GM12874 (cell line): Measurements from ENCODE around the gene CD40.

Source experiments
- CTCF ChIP-seq: IDR thresholded peaks from 2 replicates; pipeline ENCODE4 v1.5.1; 2011; ENCODE audit warnings: low read depth, mild to moderate bottlenecking, control low read depth, low read length, moderate library complexity; ENCODE audit not compliant: insufficient read depth

Gene CD40

GRCh38 chr20:46117704-46118467 lies at the start of gene CD40:
Gene CD40, plus strand, starts transcription at chr20:46118314. Its CDS starts 30 bp downstream, at chr20:46118344.
- no peak for TF ChIP-seq CTCF

DNA sequence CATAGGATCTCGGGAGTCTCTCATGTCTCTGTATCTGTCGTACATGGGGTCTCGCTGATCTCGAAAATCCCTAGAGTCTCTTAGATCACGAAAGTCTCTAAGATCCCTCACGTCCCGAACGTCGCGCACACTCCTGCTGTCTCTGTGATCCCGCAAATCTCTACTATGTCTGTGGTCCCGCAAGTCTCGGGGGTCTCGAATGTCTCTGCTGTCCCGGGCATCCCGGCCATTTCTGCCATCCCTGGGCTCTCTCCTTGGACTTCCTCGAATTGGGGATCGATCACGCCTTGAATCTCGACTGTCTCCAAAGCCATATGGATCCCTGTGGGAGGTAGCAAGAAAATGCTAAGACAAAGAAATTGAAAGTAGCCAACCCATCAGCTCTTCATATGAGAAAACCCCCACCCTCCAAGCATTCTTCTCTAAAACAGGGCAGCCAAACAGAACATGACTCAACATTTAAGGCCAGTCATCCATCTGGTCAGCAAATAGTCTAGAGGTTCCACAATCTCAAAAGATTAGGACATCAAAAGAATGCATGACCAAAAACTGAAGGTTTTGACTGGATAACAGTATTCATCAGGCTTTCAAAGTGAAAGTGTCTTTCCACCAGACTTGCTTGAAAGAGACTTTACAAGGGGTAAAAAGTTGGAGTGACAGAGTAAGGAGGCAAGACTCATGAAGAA lies 47.8 kb upstream of the CD40 start:
- TF ChIP-seq CTCF, result no peak

DNA sequence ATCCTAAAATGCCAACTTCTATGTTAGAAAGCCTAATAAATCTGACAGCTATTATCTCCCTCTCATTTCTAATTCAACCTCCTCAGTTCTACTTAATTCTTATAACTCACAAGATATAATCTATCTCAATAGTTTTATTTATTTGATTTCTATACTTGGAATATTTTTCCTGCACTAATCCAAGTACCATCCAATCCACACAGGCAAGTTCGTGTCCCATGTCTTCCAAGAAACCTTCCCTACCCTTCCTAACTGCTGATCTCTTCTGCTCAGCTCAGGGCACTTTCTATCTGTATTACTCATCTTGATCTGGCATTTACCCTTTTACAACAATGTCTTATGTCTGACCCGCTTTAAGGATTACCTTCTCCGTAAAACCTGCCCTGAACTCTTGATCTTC lies 46.5 kb upstream of the CD40 start:
- no peak for TF ChIP-seq CTCF

DNA sequence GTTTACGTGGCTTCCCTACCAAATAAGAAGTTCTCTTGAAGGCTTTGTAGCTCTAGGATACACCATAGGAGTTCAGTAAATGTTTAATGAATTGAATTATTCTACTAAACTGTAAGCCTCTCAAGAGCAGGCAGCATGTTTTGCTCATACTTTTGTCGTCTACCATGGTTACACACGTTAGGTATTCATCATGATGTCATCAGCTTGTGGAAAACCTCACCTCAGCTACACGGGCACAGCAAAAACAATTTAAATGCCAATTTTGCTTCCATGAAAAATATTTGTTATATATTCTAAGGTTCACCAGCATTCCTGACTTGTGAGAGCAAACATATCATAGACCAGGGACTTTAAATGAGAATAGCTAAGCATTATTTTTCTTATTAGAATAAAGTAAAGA lies 45.1 kb upstream of the CD40 start:
- TF ChIP-seq CTCF, result no peak

- no peak for TF ChIP-seq CTCF
These were observed 44.7 kb upstream of the CD40 start for GRCh38 chr20:46073443-46073842.

DNA sequence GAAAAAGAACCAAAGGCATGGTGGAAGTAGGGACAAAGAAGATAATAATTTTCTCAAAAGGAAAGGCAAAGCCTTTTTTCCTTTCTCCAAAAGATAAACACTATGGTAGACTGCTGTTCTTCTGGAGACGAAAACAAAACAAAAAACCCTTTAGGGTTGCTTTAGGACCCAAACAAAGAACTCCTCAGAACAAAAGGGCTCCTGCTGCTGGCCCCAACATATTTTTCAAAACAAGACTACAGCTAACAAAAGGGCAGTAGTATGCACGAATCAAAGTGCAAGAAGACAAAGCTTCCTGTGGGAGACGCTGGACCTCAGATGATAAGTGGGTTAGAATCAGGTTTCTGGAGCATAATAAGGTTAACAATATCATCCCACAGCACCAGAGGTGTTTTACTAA lies 44.1 kb upstream of the CD40 start:
- no peak for TF ChIP-seq CTCF

DNA sequence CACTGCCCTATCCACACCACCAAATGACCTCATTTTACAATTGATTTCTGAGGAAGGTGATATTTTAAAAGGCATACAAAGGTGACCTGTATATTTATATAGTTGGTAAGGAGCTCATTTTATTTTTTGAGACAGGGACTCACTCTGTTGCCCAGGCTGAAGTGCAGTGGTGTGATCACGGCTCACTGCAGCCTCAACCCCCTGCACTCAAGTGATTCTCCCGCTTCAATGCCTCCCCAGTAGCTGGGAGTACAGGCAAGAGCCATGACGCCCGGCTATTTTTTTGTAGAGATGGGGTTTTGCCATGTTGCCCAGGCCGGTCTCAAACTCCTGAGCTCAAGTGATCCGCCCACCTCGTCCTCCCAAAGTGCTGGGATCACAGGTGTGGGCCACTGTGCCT lies 41.3 kb upstream of the CD40 start:
- no peak for TF ChIP-seq CTCF
